DMS114 treated with DMSO at 0.1 percent for 48 hours (cell line): Measurements from ENCODE around the gene YWHAG.
"Not testable (repeated sequence)": the region's sequence is repeated elsewhere in the genome, so short reads cannot be mapped to it uniquely, and the experiment has no call there.

Experiments used
- DNase-seq: peaks from one replicate; lab custom pipeline; 2025; ENCODE audit not compliant: unreplicated experiment; lab: John Stamatoyannopoulos, UW

The YWHAG gene

GRCh38 chr7:76381814-76382213, 23.0 kb upstream of the YWHAG start:
- no peak for DNase-seq

- no peak for DNase-seq
These were observed 21.8 kb upstream of the YWHAG start for GRCh38 chr7:76380623-76380966.

- no peak for DNase-seq
These were observed 18.6 kb upstream of the YWHAG start for GRCh38 chr7:76377186-76377918.

GRCh38 chr7:76375251-76375650, 16.5 kb upstream of the YWHAG start:
- DNase-seq: no peak

GRCh38 chr7:76372984-76373833, 14.4 kb upstream of the YWHAG start:
- no peak for DNase-seq

GRCh38 chr7:76371396-76371795, 12.6 kb upstream of the YWHAG start:
- DNase-seq: no peak

GRCh38 chr7:76369018-76369417, 10.2 kb upstream of the YWHAG start:
- no peak for DNase-seq

- DNase-seq: no peak
These were observed 9.4 kb upstream of the YWHAG start for GRCh38 chr7:76368190-76368589.

- DNase-seq: no peak
These were observed 5.4 kb upstream of the YWHAG start for GRCh38 chr7:76364198-76364584.

GRCh38 chr7:76363754-76364153, 5.0 kb upstream of the YWHAG start:
- not testable (repeated sequence) for DNase-seq

- DNase-seq: no peak
These were observed 1.3 kb upstream of the YWHAG start for GRCh38 chr7:76359978-76360638.

- peak; percentile 96 for DNase-seq
These were observed 553 bp upstream of the YWHAG start for GRCh38 chr7:76359111-76359977.

- DNase-seq: no peak
These were observed 745 bp downstream of the YWHAG start for GRCh38 chr7:76358011-76358480.

GRCh38 chr7:76357475-76358010, 1.2 kb downstream of the YWHAG start:
- no peak for DNase-seq

GRCh38 chr7:76356823-76357222, 2.0 kb downstream of the YWHAG start:
- DNase-seq: no peak

GRCh38 chr7:76356115-76356514, 2.7 kb downstream of the YWHAG start:
- DNase-seq: no peak

- no peak for DNase-seq
These were observed 3.6 kb downstream of the YWHAG start for GRCh38 chr7:76354981-76355730.

GRCh38 chr7:76354516-76354915, 4.3 kb downstream of the YWHAG start:
- no peak for DNase-seq

- no peak for DNase-seq
These were observed 5.0 kb downstream of the YWHAG start for GRCh38 chr7:76353744-76354143.

- no peak for DNase-seq
These were observed 6.6 kb downstream of the YWHAG start for GRCh38 chr7:76352193-76352592.
